CD1c-positive myeloid dendritic cell (primary cell): ENCODE results near the gene MICA.
"Not testable (repeated sequence)": the region's sequence is repeated elsewhere in the genome, so short reads cannot be mapped to it uniquely, and the experiment has no call there.

Experiments
- DNase-seq: peaks from one replicate; pipeline ENCODE4 v3.0.0-alpha.2; 2016; ENCODE audit errors: extremely low spot score

The MICA gene

GRCh38 chr6:31412506-31412905, 9.1 kb downstream of the MICA start:
- no peak for DNase-seq

- not testable (repeated sequence) for DNase-seq
These were observed 10.9 kb downstream of the MICA start for GRCh38 chr6:31414148-31414770.

- DNase-seq: no peak
These were observed 11.4 kb downstream of the MICA start for GRCh38 chr6:31414771-31415265.

GRCh38 chr6:31416394-31417014, 13.1 kb downstream of the MICA start:
- no peak for DNase-seq

- DNase-seq: no peak
These were observed 14.9 kb downstream of the MICA start for GRCh38 chr6:31418251-31418650.

- no peak for DNase-seq
These were observed 16.4 kb downstream of the MICA start for GRCh38 chr6:31419842-31420241.

GRCh38 chr6:31420546-31420945, 17.2 kb downstream of the MICA start:
- no peak for DNase-seq

- DNase-seq: no peak
These were observed 19.2 kb downstream of the MICA start for GRCh38 chr6:31422587-31422986.

- DNase-seq: no peak
These were observed 20.2 kb downstream of the MICA start for GRCh38 chr6:31423550-31423949.

- no peak for DNase-seq
These were observed 23.3 kb downstream of the MICA start for GRCh38 chr6:31426395-31427354.

GRCh38 chr6:31430449-31430848, 27.1 kb downstream of the MICA start:
- DNase-seq: no peak

- not testable (repeated sequence) for DNase-seq
These were observed 31.7 kb downstream of the MICA start for GRCh38 chr6:31435051-31435450.

GRCh38 chr6:31438222-31438621, 34.8 kb downstream of the MICA start:
- no peak for DNase-seq

- no peak for DNase-seq
These were observed 35.3 kb downstream of the MICA start for GRCh38 chr6:31438677-31439076.

- peak; percentile 88 for DNase-seq
These were observed 38.2 kb downstream of the MICA start for GRCh38 chr6:31441365-31442267.

GRCh38 chr6:31446481-31446880, 43.1 kb downstream of the MICA start:
- DNase-seq: no peak

- DNase-seq: not testable (repeated sequence)
These were observed 43.8 kb downstream of the MICA start for GRCh38 chr6:31446999-31447789.

GRCh38 chr6:31450751-31451150, 47.4 kb downstream of the MICA start:
- DNase-seq: peak; percentile 30

GRCh38 chr6:31452859-31453258, 49.5 kb downstream of the MICA start:
- no peak for DNase-seq

GRCh38 chr6:31453259-31453658, 49.9 kb downstream of the MICA start:
- peak; percentile 69 for DNase-seq

GRCh38 chr6:31459864-31460263, 56.5 kb downstream of the MICA start:
- not testable (repeated sequence) for DNase-seq
